Keratinocyte (primary cell): ENCODE data around the gene TMEM18.

Source experiments
- EZH2 ChIP-seq: IDR thresholded peaks from one replicate; pipeline ENCODE4 v1.6.1; 2012; ENCODE audit warnings: inconsistent platforms, mild to moderate bottlenecking, low read length, moderate library complexity
- TF ChIP-seq, protein P1 (sequence below), 3 experiments: IDR thresholded peaks in 1 of 3; conservative IDR thresholded peaks in 1 of 3; optimal IDR thresholded peaks in 1 of 3; 2 replicates in 2 of 3; 3 replicates in 1 of 3; pipeline versions ENCODE3 to v1.5.1; 2011; ENCODE audit warnings: low read length in 3 of 3, mild to moderate bottlenecking in 3 of 3, moderate library complexity in 2 of 3, control low read depth in 1 of 3, inconsistent platforms in 1 of 3; ENCODE audit not compliant: insufficient read depth in 2 of 3; ENCODE audit errors: extremely low read depth in 1 of 3

DNA sequence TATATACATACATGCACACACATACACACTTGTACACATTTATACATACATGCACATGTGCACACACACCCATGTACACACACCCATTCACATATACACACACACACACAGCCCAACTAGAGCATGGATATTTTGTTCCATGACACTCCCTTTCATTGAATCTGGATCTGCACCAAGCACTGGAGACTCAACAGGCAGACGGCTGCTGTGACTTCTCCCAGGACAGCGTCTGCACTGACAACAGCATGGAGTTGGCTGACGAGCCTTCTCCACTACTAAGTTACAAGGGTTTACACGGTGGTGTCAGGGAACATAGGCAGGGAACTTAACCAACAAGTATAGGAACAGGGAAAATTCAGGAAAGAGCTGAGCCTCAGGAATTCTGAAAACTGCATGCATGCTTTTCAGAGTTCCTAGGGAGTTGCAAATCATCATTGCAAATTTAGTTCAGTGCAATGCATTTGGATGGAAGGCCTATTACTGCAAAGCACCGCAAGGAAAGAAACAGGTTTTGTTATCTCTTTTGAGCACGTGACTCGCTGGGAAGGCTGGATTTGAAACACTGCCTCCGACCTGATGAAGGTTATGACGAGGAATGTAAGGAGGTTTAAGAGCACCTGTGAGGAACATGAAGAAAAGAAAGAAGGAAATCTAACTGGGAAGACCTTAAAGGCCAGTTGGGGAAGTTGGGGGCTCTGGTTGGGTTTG is 35.9 kb downstream of the TMEM18 start:
- TF ChIP-seq, protein P1, sequence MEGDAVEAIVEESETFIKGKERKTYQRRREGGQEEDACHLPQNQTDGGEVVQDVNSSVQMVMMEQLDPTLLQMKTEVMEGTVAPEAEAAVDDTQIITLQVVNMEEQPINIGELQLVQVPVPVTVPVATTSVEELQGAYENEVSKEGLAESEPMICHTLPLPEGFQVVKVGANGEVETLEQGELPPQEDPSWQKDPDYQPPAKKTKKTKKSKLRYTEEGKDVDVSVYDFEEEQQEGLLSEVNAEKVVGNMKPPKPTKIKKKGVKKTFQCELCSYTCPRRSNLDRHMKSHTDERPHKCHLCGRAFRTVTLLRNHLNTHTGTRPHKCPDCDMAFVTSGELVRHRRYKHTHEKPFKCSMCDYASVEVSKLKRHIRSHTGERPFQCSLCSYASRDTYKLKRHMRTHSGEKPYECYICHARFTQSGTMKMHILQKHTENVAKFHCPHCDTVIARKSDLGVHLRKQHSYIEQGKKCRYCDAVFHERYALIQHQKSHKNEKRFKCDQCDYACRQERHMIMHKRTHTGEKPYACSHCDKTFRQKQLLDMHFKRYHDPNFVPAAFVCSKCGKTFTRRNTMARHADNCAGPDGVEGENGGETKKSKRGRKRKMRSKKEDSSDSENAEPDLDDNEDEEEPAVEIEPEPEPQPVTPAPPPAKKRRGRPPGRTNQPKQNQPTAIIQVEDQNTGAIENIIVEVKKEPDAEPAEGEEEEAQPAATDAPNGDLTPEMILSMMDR (optimal IDR thresholded peaks at IDR 0.05 in 1 of 3, IDR thresholded peaks at IDR 0.05 in 1 of 3, conservative IDR thresholded peaks at IDR 0.05 in 1 of 3; ENCODE audit: extremely low read depth in 1 of 3, insufficient read depth in 2 of 3, low read length in 3 of 3): no peak
- TF ChIP-seq EZH2: no peak
